ENCODE results near the gene CFAP20.
"Not testable (repeated sequence)": the region's sequence is repeated elsewhere in the genome, so short reads cannot be mapped to it uniquely, and the experiment has no call there.

CFAP20 gene

DNA sequence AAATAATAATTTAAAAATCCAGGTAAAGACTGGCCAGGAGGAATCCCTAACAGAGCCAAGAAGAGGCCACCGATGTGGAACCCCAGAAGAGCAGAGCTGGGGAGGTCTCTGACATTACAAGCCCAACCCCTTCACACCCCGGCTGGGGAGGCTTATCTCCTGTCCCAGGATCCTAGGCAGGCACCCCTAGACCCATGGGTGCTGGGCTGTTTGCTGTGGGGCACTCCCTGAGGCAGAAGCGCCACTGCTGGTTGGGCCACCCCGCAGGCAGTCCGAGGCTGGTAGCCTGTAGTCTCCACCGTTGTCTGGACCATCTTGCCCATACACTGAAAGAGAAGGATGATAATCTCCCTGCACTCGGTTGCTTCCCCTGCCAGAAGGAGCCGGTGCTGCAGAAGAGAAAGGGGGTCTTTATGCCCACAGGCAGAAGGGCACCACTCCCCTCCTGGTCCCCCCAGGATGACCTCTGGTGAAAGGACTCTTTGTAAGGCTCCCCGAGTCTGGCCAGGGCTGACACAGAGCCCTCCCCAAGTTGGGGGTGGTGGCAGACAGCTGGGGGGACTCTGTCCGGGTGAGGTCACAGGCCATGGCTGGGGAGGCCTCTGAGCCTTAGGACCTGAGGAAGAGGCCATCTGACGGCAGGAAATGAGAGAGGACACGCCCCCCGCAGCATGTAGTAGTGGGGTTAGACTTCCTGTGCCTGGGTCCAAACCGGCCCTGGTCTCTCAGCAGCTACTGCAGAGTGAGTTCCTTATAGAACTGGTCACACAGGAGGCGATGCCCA is 34.2 kb downstream of the CFAP20 start:
- no peak for DNase-seq

DNA sequence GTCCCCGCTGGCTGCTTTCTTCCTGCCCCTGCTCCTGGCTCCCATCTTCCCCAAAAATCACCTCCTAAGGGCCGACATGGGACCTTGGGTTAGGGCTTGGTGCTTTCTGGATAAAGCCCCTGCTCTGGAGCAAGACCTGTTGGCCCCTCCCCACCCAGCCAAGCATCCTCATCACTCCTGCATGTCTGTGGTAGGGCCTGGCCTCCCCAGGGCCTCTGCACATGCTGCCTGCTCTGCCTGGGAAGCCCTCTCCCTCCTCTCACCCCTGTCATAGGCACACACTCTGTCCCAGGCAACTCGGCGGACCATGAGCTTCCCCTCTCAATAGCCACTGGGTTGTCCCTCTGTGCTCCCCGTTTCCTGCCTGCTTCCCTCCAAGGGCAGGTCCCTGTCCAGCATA is 35.2 kb downstream of the CFAP20 start:
- DNase-seq: no peak

DNA sequence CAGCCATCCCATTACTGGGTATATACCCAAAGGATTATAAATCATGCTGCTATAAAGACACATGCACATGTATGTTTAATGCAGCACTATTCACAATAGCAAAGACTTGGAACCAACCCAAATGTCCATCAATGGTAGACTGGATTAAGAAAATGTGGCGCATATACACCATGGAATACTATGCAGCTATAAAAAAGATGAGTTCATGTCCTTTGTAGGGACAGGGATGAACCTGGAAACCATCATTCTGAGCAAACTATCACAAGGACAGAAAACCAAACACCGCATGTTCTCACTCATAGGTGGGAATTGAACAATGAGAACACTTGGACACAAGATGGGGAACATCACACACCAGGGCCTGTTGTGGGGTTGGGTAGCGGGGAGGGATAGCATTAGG is 38.8 kb downstream of the CFAP20 start:
- not testable (repeated sequence) for DNase-seq

DNA sequence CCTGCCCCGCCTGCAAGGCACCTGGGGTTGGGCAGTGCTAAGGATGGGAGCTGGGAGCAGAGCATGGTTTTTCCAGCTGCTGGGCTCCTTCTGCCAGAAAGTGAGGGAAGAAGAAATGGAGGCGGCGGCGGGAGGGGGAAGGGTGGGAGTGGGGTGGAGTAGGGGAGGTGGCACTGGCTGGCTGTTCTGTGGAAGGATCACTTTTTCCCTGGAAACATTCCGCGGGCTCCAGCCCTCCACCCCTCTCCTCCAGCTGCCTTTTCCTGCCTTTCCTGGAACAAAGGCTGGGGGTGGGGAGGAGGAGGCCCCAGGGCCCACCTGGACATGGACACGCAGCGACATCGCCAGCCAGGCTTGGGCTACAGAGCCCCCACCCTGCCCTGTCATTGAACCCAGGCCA is 41.1 kb downstream of the CFAP20 start:
- no peak for DNase-seq

DNA sequence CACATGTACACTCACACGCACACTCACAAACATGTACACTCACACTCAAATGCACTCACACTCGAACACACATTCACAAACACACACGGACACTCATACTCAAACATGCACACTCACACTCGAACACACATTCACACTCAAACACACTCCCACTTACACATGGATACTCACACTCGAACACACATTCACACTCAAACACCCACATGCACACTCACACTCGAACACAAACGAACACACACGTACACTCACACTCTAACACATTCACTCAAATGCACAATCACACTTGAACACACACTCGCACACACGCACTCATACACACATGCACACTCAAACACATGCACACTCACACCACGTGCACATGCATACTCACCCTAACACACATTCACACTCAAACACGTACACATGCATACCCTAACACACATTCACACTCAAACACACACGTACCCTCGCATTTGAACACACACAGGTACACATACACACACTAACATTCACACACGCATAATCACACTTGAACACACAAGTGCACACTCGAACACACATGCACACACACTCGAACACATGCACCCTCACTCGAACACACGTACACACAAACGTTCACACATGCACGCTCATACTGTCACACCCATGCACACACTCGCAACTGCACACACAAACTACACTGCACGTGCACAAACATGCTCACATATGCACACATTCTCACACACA is 41.8 kb downstream of the CFAP20 start:
- DNase-seq: no peak

DNA sequence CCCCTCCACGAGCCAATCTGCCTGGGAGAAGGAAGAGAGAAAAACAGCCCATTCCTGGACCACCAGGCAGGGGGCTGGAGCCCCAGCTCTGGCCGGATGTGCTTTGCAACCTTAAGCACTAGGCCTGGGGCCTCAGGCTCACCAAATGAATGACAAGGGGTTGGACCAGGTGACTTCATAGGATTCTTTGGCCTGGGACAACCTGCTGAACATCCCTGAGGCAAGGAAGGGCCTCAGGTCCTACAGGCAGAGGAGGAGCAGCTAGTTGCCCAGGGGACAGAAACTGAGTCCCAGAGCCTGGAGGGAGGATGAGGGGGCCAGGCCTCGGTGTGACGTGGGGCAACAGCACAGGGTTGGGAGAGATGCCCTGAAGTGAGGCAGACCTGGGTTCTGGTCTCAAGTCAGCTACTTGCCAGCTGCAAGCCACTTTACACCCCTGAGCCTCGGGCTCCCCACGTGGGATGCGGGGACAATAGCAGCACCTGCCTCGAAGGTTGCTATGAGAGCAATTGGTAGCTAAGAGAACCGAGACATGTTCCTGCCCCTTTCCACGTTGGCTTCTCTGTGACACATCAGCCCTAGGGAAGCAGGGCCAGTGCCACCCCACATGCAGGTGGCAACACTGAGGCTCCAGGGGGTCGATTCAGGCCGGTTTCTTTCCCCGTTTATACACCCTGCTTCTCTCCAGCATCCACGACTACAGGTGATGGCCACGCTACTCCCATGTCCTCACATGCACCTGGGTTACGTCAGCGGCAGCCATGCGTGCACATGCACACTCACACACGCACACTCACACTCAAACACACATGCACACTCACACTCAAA is 42.6 kb downstream of the CFAP20 start:
- DNase-seq: no peak

DNA sequence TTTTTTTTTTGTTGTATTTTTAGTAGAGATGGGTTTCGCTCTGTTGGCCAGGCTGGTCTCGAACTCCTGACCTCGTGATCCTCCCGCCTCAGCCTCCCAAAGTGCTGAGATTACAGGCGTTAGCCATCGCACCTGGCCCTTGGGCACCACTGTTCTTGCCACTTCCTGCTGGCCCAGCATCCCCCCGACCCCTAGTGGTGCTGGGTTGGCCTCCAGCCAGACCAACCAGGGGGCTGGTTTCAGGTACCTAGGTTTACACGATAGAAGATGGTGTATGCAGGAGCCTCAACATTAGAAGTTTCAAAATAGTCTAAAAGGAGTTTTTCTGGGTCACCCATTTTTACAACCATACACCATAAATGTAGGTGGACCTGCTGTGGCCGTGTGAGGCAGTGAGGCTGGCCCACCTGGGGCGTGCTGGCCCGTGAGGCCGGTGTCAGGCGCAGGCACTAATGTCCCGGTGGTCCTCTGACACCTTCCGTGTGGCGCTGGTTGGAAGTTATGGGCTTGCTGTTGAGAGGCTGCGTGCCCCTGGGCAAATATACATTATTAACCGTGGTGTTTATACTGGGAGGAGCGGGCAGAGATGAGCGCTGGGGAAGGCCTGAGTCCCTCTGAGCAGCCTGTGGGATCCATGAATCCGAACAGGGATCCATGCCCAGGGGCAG is 43.5 kb downstream of the CFAP20 start:
- no peak for DNase-seq

GRCh38 chr16:58085171-58085570 is 44.0 kb downstream of the CFAP20 start:
- DNase-seq: no peak

DNA sequence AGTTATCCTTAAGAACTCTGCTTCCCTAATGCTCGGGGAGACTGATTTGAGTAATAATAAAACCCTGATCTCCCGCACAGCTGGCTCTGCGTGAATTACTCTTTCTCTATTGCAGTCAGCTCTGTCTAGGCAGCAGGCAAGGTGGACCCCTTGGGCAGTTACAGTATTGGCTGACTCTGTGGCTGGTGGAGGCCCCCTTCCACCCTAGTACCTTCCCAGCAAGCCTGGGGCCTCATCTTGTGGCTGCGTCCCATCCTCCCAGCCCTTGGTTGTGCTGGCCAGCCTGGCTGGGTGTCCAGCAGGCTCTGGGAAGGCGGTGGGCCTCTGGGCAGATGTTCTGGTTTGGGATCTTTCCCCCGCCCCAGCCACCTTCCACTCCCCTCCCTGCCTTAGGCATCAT is 44.5 kb downstream of the CFAP20 start:
- no peak for DNase-seq

GRCh38 chr16:58082381-58082780 is 46.8 kb downstream of the CFAP20 start:
- DNase-seq: no peak

DNA sequence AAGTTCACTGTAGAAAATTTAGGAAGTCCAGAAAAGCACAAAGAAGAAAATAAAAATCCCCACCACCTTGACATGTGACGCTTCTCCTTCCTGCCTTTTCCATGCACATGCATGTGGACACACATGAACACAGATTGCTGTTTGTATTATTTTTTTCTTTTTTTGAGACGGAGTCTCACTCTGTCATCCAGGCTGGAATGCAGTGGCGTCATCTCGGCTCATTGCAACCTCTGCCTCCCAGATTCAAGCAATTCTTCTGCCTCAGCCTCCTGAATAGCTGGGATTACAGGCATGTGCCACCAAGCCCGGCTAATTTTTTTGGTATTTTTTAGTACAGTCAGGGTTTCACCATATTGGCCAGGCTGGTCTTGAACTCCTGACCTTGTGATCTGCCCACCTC is 48.5 kb downstream of the CFAP20 start:
- DNase-seq: not testable (repeated sequence)

GRCh38 chr16:58077796-58078195 is 51.4 kb downstream of the CFAP20 start:
- DNase-seq: no peak

GRCh38 chr16:58076514-58076913 is 52.7 kb downstream of the CFAP20 start:
- no peak for DNase-seq

DNA sequence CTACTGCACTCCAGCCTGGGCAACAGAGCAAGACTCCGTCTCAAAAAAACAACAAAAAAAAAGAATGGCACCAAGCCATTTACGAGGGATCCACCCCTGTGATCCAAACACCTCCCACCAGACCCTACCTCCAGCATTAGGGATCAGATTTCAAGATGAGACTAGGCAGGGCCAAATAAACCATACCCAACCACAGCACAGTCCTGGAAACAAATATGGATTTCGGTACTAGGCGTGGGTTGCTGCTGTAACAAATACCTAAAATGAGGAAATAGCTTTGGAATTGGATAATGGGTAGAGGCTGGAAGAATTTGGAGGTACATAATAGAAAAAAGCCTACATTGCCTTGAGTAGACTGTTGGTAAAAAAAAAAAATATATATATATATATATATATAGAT is 54.5 kb downstream of the CFAP20 start:
- DNase-seq: no peak

DNA sequence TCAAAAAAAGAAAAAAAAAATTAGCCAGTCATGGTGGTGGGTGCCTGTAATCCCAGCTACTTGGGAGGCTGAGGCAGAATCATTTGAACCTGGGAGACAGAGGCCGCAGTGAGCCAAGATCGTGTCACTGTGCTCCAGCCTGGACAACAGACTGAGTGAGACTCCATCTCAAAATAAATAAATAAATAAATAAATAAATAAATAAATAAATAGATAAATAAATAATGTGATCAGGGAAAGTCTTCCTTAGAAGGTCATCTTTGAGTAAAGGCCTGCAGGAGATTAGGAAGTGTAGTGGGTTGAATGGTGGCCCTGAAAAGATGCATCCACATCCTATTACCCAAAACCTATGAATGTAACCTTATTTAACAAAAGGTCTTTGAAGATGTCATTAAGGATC is 56.1 kb downstream of the CFAP20 start:
- not testable (repeated sequence) for DNase-seq

GRCh38 chr16:58072134-58072533 is 57.0 kb downstream of the CFAP20 start:
- not testable (repeated sequence) for DNase-seq

- no peak for DNase-seq
Measured at GRCh38 chr16:58070585-58070984, 58.6 kb downstream of the CFAP20 start.
